GM12801 (cell line): ENCODE measurements around the gene CD79A.

Source experiments
- TF ChIP-seq, protein P1 (sequence below): IDR thresholded peaks from one replicate; pipeline ENCODE4 v1.5.1; 2011; ENCODE audit warnings: control low read depth; ENCODE audit not compliant: insufficient read length; ENCODE audit errors: extremely low read depth

Gene CD79A

DNA sequence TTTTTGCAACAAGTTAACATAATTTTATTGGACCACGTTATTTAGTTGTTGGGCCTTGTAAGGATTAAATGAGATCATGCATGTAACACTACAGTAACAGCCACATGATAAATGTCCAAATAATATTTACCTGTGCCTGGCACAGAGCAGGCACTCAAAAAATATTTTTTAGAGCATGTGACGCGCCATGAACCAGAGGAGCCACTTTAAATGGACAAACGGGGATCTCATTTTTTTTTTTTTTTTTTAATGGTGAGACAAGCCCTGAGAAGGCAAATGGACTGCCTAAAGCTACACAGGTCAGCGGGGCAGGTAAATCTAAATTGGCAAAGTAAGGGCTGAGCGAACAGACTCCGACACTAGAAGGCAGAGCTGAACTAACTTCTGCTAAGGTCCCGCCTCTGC is 17.9 kb upstream of the CD79A start:
- TF ChIP-seq, protein P1, sequence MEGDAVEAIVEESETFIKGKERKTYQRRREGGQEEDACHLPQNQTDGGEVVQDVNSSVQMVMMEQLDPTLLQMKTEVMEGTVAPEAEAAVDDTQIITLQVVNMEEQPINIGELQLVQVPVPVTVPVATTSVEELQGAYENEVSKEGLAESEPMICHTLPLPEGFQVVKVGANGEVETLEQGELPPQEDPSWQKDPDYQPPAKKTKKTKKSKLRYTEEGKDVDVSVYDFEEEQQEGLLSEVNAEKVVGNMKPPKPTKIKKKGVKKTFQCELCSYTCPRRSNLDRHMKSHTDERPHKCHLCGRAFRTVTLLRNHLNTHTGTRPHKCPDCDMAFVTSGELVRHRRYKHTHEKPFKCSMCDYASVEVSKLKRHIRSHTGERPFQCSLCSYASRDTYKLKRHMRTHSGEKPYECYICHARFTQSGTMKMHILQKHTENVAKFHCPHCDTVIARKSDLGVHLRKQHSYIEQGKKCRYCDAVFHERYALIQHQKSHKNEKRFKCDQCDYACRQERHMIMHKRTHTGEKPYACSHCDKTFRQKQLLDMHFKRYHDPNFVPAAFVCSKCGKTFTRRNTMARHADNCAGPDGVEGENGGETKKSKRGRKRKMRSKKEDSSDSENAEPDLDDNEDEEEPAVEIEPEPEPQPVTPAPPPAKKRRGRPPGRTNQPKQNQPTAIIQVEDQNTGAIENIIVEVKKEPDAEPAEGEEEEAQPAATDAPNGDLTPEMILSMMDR, result no peak

DNA sequence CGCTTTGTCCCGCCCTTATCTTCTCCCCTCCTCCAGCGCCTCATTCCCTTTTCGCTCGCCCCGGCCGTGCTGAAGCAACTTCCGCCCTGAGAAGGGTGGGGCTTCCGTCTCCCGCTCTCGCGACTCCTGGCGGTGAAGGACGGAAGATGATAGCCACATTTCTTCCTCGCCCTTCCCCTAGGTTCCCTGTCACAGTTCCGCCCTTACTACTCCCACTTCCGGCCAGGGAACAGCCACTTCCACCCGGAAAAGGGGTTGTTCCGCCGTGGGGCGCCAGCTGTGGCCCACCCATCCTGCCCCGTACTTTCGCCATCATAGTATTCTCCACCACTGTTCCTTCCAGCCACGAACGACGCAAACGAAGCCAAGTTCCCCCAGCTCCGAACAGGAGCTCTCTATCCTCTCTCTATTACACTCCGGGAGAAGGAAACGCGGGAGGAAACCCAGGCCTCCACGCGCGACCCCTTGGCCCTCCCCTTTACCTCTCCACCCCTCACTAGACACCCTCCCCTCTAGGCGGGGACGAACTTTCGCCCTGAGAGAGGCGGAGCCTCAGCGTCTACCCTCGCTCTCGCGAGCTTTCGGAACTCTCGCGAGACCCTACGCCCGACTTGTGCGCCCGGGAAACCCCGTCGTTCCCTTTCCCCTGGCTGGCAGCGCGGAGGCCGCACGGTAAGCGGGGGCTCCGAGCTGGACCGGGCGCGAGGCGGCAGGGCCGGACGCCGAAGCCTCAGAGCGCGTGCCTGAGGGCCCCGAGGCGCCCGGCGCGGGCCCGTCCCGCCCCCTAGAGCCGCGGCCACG is 17.3 kb upstream of the CD79A start, which contains the start of gene RPS19:
RPS19 (plus strand) TSS at position 638 of the 801 bp plus-strand sequence. CDS start 520 bp downstream, outside the sequence.
- TF ChIP-seq, protein P1, result no peak

DNA sequence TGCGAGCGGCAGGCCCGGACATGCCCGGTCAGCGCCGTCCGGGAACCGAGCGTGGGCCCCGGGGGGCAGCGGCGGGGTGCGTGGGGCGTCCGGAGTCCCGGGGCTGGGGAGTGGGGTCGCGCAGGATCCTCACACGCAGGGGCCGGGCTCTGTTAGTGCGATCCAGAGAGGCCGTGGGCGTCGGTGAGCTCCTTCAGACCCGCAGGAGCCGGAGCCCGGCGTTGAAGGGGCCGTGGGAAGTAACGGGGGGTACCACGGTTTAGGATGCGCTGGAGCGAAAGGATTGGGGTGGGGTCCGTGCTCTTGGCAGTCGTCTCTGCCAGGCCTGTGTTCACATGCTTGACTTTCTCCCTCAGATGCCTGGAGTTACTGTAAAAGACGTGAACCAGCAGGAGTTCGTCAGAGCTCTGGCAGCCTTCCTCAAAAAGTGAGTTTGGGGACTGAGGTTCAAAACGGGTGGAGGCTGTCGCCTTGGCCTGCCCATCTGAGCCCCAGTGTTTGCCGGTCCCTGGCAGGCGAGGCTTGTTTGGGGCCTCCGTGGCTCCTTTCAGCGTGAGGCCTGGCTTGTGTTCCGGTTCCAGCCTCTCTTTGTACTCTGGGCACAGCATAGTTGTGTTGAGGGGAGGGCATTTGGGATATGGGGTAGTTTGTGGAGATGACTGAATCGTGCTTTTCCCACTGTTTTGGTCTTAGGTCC is 16.5 kb upstream of the CD79A start:
- TF ChIP-seq, protein P1, result no peak

DNA sequence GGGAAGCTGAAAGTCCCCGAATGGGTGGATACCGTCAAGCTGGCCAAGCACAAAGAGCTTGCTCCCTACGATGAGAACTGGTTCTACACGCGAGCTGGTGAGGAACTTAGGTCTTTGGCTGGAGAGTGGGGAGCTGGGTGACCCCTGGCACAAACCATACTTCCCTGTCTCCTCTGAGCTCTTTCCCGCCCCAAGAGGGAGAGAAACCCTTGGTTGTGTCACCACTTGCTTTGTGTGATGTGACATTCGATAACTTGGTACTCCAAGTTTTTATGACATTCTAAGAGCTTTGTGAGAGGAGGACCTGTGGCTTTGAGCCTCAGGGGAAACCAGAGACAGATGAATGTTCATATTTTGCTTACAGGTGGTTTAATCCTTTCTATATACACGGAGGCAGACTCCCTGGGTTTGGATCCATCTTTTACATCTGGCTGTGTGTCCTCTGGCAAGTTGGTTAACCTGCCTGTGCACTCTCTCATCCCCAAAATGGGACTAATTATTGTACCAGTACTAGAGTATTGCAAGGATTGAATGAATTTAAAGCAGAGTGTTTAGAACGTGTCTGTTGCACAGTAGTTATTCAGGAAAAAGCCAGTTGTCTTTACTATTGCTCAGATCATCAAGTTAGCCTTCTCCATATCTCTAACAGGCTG is 15.8 kb upstream of the CD79A start:
- TF ChIP-seq, protein P1, result no peak

DNA sequence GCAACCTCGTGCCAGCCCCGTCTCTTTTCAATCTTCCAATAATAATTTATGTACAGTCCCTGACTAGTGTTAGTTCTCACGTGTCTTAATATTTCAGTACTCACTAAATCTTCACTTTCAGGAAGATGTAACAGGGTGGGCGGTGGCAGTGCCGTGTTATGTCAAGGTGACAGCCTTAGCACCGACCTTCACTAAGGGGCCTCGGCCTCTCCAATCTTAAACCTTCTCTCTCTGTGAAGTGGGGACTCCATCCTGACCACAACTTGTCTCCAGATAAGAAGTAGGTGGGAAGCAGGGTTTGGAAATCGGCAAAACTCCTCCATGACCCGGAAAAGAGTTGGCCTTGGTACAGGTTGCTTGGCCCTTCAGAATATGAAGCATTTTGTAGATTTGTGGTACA is 15.2 kb upstream of the CD79A start:
- TF ChIP-seq, protein P1, result no peak

DNA sequence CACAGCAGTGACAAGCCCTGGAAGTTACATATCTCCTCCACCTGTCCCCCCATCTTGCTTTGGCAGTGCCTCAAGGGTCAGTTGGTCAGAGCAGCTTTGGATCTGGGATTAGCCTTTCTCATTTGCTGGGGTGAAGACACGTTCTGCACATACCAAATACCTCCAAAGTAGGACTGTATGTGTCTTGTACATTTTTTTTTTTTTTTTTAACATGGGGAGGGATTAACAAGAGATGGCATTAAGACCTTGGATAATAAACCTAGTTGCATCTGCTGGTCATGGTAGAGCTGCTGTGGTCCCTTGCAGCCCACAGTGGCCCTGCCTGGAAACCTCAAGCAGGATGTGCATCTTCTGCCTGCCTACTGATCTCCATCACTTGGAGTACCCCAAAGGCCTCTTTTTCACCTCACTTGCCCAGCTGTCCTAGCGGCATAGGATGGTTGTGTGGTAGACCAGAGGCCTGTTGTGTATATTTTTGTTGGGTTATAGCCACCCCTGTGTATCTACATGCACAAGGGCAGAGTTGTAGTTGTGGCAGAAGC is 14.6 kb upstream of the CD79A start:
- TF ChIP-seq, protein P1, result no peak
